ENCODE results near the gene CKAP5.

Gene CKAP5

DNA sequence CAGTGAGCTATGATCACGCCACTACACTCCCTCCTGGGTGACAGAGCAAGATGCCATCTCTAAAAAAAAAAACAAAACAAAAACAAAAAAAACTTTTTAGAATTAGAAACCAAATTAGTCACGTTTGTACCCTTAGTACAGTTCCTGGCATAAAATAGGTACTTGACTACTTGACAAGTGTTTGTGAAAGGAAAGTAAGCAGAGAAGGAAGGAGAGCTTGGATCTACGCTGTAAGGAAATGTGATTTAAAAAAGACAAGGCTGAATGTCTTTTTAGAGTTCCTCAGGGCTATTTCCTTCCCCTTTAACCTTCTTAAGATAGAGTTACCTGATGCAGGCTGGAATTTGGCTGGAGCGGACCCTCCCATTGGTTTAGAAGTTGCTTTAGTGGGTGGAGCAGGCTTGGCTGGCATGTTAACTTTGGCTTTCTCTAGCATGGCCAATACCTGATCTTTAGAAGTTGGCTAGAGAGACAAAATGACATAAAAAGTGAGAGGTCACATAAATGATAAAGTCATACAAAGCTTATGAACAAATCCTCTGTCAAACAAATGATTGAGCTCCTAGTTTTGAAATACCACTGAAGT, 76.4 kb downstream of the CKAP5 start:
- no peak for DNase-seq (ENCODE audit: low read depth in 1 of 2, low spot score in 1 of 2)

DNA sequence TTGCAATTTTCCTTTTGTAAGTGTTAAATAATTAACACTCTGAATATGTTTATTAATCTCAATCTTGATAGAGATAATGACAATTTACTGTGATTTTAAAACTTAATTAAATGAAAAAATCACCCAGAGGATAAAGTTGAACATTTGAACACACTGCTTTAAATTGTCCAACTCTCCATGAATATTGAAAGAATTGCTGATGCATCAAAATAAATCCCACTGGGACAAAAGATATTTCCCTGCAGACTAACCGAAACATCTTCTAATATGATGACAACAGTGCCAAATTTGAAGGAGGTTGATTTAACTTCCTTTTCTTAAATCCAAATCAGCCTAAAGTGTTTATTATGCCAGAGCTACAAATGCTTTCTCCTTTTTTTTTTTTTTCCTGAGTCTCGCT, 79.4 kb downstream of the CKAP5 start:
- DNase-seq (ENCODE audit: low read depth in 1 of 2, low spot score in 1 of 2), result no peak

DNA sequence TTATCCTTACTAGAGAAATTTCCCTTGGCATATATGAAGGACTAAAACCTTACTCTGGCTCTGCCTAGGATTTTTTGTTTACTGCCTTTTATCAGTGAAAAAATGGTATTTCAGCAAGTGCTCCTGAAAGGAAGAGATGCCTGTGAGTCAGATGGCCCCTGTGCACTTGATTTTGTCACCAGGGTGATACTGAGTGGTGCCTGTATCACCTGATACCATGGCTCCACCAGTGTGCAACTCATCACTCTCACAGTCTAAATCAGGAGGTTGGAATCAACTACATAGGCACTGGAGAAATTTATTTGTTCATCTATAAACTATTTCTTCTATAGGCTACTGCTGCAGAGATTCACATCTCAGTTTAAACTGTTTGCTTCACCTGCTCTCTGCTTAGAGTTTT, 83.8 kb downstream of the CKAP5 start:
- DNase-seq (ENCODE audit: low read depth in 1 of 2, low spot score in 1 of 2), result no peak

DNA sequence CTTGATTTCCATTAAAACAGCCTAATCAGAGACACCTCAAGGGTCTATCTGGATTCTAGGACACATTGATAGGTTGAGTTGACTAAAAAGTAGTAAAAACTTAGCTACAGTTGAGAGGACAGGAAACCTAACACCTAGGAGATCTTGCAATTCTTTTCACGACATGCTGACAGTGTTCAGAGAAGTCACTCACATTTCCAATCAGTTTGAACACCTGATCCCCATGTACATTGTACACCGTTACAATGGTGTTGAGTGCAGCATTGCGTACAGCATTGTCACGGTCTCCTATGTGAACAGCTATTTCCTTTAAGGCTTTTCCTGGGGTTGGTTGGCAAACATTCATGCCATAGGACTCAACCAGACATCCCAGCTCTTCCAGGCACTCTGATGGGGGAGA, 84.3 kb downstream of the CKAP5 start:
- no peak for DNase-seq (ENCODE audit: low read depth in 1 of 2, low spot score in 1 of 2)

DNA sequence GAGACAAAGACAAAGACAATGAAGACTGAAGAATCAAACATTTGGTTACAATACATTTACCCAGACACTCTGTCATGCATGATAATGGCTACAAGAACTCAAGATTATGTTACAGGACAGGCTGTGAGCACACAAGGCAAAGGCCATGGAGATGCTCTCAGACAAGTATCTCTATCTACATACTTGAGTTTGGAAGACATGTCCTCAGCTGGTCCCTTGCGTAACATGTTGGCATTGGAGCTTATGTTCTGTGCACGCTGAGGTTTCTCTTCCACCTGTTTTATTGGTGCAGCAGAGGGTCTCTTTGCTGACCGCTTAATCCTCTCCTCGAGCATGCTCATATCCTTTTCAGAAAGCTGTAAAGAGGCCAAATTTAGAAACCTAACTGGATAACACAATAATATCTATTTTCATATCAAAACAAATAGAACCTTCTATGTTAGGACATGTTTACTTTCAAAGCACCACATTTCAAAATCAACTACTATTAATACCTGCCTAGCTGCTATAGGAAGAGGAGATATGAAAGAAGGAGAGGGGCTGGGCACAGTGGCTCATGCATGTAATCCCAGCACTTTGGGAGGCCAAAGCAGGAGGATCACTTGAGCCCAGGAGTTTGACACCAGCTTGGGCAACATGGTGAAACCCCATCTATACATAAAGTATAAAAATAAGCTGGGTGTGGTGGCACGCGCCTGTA, 85.5 kb downstream of the CKAP5 start:
- no peak for DNase-seq (ENCODE audit: low read depth in 1 of 2, low spot score in 1 of 2)

DNA sequence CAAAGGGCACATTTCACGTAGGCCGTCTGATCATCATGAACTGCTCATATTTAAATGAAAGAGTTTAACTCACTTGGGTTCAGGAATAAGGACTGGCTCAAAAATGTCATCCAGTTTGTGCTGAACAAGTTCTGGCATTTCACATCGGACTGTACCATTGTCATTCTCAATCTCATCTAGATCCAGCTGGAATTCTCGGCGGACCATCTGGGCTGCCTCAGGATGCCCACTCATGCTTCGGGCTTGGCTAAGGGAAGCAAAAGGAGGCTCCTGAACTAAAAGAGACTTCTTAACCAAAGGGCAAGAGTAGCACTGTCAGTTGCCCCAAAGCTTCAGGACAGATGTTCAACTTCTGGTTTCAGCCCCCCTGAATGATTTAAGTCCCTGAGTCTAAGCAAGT, 86.9 kb downstream of the CKAP5 start:
- no peak for DNase-seq (ENCODE audit: low read depth in 1 of 2, low spot score in 1 of 2)

DNA sequence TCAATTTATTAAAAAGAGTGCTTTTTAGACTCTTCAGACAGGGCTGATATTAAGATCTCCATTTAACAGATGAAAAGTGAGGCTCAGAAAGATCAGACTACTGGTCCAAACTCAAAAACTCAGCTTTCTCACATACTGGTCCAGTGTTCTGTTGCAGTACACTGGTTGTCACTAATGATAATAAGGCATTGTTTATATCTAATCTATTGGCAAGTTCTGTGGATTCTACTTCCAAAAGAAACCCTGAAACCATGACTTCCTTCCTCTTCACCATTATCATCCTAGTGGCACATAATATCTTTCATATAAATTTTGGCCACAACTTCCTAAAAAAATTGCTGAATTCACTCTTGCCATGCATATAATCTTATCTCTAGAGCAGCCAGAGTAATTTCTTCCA, 90.1 kb downstream of the CKAP5 start:
- no peak for DNase-seq (ENCODE audit: low read depth in 1 of 2, low spot score in 1 of 2)

DNA sequence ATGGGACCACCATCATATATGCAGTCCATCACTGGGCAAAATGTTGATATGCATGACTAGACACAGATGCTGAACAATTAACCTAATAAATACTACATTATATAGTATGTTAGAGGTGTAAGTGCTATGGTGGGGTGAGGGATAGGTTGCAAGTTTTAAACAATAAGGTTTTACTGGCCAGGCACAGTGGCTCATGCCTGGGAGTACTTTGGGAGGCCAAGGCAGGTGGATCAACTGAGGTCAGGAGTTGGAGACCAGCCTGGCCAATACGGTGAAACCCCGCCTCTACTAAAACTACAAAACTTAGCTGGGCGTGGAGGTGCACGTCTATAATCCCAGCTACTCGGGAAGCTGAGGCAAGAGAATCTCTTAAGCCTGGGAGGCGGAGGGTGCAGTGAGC, 98.9 kb downstream of the CKAP5 start:
- no peak for DNase-seq (ENCODE audit: low read depth in 1 of 2, low spot score in 1 of 2)

DNA sequence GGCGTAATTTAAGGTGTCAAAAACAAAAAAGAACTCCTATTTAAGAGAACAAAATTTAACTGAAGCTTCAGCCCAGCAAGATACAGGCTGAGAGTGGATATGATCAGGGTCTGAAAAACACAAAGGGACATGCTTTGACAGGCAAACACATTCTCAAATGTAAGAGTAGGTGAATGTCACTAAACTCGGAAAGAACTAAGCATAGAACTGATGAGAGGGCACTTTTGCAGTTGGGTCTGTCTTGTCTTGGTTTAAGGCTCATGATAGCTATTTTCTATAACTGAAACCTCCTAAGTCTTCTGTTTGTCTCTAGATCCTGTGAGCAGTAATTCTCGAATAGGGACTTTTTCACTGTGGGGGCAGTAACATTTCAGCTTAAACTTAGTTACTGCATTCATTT, 100.1 kb downstream of the CKAP5 start:
- DNase-seq (ENCODE audit: low read depth in 1 of 2, low spot score in 1 of 2), result no peak

DNA sequence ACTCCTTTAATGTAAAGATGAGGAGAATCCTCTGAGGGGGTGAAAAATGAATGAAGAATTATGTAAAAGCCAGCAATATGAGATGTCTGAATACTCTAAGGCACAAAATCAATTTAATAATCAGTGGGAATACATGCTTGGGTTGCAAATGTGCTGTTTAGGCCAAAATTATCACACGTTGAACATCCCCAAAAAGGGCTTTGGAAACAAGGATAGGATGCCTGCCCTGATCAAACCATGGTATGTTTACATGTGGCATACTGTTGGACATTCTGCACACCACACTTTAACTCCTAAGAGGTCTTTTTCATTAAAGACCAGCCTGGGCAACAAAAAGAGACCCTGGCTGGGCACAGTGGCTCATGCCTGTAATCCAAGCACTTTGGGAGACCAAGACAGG, 100.8 kb downstream of the CKAP5 start:
- DNase-seq (ENCODE audit: low read depth in 1 of 2, low spot score in 1 of 2), result no peak

DNA sequence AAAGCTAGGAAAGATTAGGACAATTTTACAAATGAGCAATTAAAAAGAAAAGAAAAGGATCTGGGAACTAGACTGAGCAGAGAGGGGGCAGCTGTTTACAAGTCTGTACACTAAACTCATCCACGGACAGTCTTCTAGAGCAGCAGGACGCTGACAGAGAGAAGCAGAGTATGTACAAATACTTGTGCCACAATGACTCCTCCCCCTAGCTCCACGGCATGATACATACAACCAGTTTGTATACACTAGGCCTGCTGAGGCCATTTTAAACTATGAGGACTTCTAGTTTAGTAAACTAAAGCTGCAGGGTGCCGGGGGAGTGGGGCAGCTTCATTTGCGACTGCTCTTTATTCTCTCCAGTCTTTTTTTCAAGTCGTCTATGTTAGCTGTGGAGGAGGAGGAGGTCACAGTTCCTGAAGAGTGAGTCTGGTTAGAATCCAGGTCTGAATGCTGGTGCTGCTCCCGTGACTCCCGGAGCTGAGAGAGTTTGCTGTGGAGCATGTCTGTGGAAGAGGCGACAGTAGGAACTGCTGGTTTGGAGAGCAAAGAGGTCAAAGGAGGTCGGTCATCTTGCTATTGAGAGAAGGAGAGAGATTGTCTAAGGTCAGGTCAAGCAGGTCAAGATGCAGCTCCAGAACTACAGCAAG, 102.3 kb downstream of the CKAP5 start:
- no peak for DNase-seq (ENCODE audit: low read depth in 1 of 2, low spot score in 1 of 2)

DNA sequence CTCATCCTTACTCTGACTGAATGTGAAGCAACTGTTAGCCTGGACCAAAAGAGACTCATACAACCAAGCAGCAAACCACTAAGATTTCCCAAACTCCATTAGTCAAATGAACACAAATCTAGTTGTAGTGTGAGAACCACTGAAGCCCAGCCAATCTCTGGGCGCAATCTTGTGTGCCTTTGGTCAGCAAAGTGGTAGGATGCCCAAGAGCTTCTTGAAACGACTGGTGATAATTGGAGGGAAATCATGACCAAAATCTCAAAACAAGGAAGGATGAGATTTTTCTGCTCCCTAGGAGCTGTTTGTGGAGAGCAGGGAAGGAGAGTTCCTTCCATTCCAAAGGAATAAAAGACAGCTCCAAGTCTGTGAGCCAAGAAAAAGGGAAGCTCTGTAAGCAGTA, 103.0 kb downstream of the CKAP5 start:
- no peak for DNase-seq (ENCODE audit: low read depth in 1 of 2, low spot score in 1 of 2)

DNA sequence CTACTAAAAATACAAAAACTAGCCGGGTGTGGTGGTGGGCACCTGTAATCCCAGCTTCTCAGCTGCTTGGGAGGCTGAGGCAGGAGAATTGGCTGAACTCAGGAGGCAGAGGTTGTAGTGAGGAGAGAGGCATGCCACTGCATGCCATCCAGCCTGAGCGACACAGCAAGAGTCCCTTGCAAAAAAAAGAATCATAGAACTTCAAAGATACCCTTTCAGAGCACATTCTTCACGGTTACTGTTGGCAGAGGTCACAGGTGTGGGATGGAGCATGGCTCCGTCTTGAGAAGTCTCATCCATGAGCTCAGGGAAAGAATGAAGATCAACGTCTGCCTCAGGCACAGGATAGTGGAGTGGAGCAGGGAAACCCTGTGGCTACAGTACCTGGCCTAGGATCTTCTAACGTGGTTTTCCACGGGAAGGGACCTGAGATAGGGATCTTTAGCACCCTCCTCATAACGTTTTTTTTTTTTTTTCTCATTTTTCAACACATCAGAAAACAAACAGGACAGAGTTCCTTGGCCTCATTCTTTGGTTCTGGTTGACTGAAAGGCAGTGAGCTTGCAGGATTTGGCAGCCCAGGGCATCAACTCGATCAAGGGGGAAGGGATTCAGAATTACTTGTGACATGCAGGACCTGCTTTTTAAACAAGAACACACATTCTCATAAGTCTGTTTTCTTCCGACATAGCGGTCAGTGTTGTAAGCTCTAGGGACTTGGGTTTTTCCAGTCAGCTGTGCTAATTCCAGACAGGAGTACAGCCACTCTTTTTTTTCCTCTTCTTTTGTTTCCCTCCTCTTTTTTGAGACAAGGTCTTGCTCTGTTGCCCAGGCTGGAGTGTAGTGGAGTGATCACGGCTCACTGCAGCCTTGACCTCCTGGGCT, 104.2 kb downstream of the CKAP5 start:
- no peak for DNase-seq (ENCODE audit: low read depth in 1 of 2, low spot score in 1 of 2)

DNA sequence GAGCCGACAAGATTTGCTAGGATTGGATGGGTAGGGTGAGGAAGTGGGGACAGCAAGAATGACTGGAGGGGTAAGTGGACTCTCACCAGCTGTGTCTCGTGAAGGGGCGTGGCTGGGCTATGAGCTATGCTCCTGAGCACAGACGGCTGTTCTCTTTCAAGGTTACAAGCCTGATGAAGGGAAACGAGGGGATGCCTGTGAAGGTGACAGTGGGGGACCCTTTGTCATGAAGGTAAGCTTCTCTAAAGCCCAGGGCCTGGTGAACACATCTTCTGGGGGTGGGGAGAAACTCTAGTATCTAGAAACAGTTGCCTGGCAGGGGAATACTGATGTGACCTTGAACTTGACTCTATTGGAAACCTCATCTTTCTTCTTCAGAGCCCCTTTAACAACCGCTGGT, 107.2 kb downstream of the CKAP5 start:
- DNase-seq (ENCODE audit: low read depth in 1 of 2, low spot score in 1 of 2), result no peak

DNA sequence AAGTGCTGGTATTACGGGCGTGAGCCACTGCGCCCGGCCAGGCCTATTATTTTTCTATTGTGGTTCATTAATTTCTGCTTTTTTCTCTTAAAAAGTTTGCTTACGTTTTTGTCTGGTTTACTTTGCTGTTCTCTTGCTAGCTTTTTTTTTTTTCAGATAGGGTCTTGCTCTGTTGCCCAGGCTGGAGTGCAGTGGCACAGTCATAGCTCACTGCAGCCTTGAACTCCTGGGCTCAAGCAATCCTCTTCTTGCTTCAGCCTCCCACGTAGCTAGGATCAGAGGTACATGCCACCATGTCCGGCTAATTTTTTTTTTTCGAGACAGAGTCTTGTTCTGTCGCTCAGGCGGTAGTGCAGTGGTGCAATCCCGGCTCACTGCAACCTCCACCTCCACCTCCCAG, 108.4 kb downstream of the CKAP5 start:
- DNase-seq (ENCODE audit: low read depth in 1 of 2, low spot score in 1 of 2), result no peak

DNA sequence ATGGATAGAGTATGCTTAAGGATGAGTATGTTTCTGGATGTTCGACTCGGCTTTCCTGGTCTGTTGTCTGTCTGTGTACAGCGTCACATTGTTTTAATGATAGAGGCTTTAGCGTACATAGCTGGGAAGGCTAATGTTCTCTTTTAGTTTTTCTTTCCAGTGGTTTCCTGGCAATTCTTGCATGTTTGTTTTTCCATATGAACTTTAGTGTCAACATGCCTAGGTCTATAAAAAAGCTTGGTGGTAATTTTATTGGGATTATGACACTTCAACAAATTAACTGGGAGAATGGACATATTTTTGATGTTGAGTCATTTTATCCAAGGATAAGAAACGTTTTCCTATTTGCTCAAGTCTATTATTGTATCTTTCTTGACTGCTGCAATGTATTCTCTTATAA, 109.5 kb downstream of the CKAP5 start:
- DNase-seq (ENCODE audit: low read depth in 1 of 2, low spot score in 1 of 2), result no peak

DNA sequence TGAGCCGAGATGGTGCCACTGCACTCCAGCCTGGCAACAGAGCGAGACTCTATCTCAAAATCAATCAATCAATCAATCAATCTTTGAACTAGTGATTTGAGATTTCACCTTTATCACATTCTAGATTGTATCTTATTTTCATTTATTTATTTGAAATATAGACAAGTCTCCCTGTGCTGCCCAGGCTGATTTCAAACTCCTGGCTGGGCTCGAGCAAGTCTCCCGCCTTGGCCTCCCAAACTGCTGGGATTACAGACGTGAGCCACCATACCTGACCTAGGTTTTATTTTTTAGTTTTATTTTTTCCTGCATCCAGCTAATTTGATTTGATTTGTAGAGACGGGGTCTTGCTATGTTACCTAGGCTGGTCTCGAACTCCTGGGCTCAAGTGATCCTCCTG, 109.9 kb downstream of the CKAP5 start:
- DNase-seq (ENCODE audit: low read depth in 1 of 2, low spot score in 1 of 2), result no peak

DNA sequence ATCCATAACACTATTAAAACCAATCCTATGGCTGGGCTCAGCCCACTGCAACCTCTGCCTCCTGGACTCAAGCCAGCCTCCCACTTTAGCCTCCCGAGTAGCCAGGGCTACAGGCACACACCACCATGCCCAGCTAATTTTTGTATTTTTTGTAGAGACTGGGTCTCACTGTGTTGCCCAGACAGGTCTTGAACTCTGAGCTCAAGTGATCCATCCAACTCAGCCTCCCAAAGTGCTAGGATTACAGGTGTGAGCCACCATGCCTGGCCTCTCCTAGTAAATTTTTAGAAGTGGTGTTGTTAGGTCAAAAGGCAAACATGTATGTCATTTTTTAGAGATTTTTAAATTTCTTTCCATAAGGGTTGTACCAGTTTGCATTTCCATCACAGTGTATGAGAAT, 112.8 kb downstream of the CKAP5 start:
- DNase-seq (ENCODE audit: low read depth in 1 of 2, low spot score in 1 of 2), result no peak

DNA sequence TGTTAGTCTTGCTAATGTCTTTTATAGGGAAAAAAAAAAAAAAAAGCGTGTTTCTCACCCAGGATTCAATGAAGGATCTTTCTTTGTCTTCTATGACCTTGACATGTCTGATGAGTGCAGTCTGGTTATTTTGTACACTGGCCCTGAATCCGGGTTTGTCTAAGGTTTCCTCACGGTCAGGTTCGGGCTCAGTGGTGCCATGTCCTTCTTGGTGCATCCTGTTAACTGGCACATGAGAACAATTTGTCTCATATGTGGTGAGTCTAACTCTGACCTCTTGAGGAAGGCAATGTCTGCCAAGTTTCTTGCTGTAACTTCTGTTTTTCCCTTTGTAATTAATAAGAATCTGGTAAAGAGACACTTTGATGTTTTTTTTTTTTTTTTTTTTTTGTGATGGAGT, 114.5 kb downstream of the CKAP5 start:
- no peak for DNase-seq (ENCODE audit: low read depth in 1 of 2, low spot score in 1 of 2)

DNA sequence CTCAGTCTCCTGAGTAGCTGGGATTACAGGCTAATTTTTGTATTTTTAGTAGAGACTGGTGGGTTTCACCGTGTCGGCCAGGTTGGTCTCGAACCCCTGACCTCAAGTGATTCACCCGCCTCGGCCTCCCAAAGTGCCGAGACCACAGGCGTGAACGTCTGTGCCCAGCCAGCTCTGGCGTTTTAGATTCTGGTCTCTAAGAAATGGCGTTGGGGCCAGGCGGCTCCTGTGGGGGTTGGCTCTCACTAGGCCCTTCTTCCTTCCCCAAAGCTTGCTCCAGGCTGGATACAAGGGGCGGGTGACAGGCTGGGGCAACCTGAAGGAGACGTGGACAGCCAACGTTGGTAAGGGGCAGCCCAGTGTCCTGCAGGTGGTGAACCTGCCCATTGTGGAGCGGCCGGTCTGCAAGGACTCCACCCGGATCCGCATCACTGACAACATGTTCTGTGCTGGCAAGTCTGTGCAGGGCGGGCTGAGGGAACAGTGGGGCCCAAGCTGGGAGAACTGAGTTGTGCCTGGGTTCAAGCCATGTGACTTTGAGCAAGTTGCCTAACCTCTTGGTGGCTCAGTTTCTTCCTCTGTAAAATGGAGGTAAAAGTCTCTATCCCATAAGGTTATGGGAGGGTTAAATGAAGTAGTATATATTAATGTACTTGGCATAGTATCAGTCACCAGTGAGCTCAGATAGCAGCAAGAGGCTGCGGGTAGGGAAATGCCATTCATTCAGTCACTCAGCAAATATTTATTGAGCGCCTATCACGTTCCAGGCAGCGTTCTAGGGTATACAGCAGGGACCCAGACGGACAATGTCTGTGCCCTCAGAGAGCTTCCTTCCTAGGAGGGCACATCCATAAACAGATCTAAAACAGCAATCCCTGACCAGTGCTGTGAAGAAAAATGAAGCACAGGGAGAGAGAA, 116.7 kb downstream of the CKAP5 start:
- DNase-seq (ENCODE audit: low read depth in 1 of 2, low spot score in 1 of 2), result no peak

DNA sequence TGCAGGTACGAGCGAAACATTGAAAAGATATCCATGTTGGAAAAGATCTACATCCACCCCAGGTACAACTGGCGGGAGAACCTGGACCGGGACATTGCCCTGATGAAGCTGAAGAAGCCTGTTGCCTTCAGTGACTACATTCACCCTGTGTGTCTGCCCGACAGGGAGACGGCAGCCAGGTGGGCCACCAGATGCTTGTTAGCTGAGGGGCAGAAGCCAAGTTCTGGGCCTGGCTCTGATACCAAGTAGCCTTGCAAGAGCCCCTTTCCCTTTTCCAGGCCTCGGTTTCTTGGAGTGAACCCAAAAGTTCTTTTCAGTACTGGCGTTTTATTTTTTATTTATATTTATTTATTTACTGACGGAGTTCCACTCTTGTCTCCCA, 117.4 kb downstream of the CKAP5 start:
- no peak for DNase-seq (ENCODE audit: low read depth in 1 of 2, low spot score in 1 of 2)
